Body of pancreas (tissue), 4 donors: Measurements from ENCODE around the gene NTF3. TPM values are rescaled to one million over a fixed set of nuclear protein-coding genes. Genes with fewer than 3 reads are reported as not detected.

Experiments used
- ATAC-seq: fragments of 150-250 bp; one replicate; pipeline ENCODE4 v1.9.1; 2016
- DNase-seq, 4 donors: peaks; one replicate each; pipeline ENCODE4 v3.0.0-alpha.2; 2019
- H3K27ac ChIP-seq, 4 donors: fragments of 200-600 bp; sonication (generic); 1 replicate in 3 of 4; 2 replicates in 1 of 4; pipeline versions ENCODE4 v1.5.1 to v1.6.1; 2016 to 2019; ENCODE audit warnings: mild to moderate bottlenecking in 1 of 4, mixed read lengths in 1 of 4, moderate library complexity in 1 of 4
- H3K27me3 ChIP-seq, 2 donors: fragments of 200-600 bp; sonication (generic); one replicate each; pipeline ENCODE4 v1.6.0; 2016; ENCODE audit warnings: mild to moderate bottlenecking in 1 of 2
- H3K36me3 ChIP-seq, 2 donors: fragments of 200-600 bp; sonication (generic); replicated peaks in 1 of 2; 2 replicates each; pipeline ENCODE4 v1.5.1; 2016; ENCODE audit warnings: low read depth in 2 of 2; ENCODE audit not compliant: insufficient read depth in 1 of 2
- H3K4me1 ChIP-seq: fragments of 200-600 bp; sonication (generic); one replicate; pipeline ENCODE4 v1.6.0; 2016
- H3K4me3 ChIP-seq, 2 donors: fragments of 200-600 bp; sonication (generic); 1 replicate in 1 of 2; 2 replicates in 1 of 2; pipeline ENCODE4 v1.5.1; 2016 to 2019
- H3K9me3 ChIP-seq, 3 donors: fragments of 200-600 bp; sonication (generic); 1 replicate in 2 of 3; 2 replicates in 1 of 3; pipeline ENCODE4 v1.5.1; 2016
- POLR2A ChIP-seq, 3 donors: fragments of 450-650 bp; IDR thresholded peaks; one replicate each; pipeline ENCODE4 v1.6.1; 2016; ENCODE audit warnings: antibody characterized with exemption in 3 of 3, mild to moderate bottlenecking in 2 of 3
- WGBS, 2 donors: methylation state at CpG; one replicate each; pipeline ENCODE4 v1.1.5; 2017; 5-methylcytosine and 5-hydroxymethylcytosine counted together
- intact Hi-C: fragments of 100-400 bp; cut with DNase I; formaldehyde crosslinking; loops from one replicate; pipeline ENCODE4 v1.15.1; 2023
- total RNA-seq, 2 donors: library from RNA; depleted of rRNA; stranded (reverse); fragments of >200 nt; gene quantifications; one replicate each; pipeline ENCODE4 v1.1.0, GENCODE V29; 2016
- TF ChIP-seq, protein P1 (sequence below), 7 experiments: fragments of 450-650 bp in 4 of 7; fragments of 200-600 bp in 3 of 7; sonication (generic) in 3 of 7; IDR thresholded peaks; one replicate each; pipeline ENCODE4 v1.5.1; 2016 to 2019; ENCODE audit warnings: antibody characterized with exemption in 7 of 7

The NTF3 gene
- total RNA-seq, 2 donors from 2014 or later: not detected

DNA sequence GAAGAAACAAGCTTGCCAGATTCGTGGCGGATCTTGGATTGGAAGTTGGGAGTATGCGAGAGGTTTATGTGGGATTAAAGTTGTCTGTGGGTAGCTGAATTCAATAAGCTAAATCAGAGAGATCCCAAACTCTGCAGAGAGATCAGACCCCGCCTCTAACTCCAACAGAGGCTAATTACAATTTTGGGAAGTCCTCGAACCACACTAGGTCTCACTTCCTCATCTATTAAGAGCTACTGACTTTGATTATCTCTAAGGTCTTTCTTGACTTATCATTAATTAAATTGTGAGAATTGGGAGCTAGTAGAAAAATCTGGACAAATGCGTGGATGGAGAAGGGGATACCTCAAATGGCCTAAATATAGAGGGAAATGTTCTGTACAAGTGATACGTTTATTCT lies 9.1 kb downstream of the NTF3 start:
- no peak overlapping the region for H3K4me3 ChIP-seq
- no peaks in the 10 kb centered on the region for H3K36me3 ChIP-seq
- no peak for TF ChIP-seq POLR2A (IDR thresholded peaks at IDR 0.05)
- TF ChIP-seq, protein P1, sequence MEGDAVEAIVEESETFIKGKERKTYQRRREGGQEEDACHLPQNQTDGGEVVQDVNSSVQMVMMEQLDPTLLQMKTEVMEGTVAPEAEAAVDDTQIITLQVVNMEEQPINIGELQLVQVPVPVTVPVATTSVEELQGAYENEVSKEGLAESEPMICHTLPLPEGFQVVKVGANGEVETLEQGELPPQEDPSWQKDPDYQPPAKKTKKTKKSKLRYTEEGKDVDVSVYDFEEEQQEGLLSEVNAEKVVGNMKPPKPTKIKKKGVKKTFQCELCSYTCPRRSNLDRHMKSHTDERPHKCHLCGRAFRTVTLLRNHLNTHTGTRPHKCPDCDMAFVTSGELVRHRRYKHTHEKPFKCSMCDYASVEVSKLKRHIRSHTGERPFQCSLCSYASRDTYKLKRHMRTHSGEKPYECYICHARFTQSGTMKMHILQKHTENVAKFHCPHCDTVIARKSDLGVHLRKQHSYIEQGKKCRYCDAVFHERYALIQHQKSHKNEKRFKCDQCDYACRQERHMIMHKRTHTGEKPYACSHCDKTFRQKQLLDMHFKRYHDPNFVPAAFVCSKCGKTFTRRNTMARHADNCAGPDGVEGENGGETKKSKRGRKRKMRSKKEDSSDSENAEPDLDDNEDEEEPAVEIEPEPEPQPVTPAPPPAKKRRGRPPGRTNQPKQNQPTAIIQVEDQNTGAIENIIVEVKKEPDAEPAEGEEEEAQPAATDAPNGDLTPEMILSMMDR (IDR thresholded peaks at IDR 0.05): no peak
- DNase-seq: no peak
- H3K27ac ChIP-seq: no peak overlapping the region
- no peak for ATAC-seq
- intact Hi-C loops: no loop called here
- WGBS, 2 donors: 65% methylated on average over 7 of the region's 7 CpGs
- no peaks in the 10 kb centered on the region for H3K9me3 ChIP-seq
- H3K27me3 ChIP-seq: no peaks in the 10 kb centered on the region
- peaks cover 8% of the 10 kb centered on the region for H3K4me1 ChIP-seq

DNA sequence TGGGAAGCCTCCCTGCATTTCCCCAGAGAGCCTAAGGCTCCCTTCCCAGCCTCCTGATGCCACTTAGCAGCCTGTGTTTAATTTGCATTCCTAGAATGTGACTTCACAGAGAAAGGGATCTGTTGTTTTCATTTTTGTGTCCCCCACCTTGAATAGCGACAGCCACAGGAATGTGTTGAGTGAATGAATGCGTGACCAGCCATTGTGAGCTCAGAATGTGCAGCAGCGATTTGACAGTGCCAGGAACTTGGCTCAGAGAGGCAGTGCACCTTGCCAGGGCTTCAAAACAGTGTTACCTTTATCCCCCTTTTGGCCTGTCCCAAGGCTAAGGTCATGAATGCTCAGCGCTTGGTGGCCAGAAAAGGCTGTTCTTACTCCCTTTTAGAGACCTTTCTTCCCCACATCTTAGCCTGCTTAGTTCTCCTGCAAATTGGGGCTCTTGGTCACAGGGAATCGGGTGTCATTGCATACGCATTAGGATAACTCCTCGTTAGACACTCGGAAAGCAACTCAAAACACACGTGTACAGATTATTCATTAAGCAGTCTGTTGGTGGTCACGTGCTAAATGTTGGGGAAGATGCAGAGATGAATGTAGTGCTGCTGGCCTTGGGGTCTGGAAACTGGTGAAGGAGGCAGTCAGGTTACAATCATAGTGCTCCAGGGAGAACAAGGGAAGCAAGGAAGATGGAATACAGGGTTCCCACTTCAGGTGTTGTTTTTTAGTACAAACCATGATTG lies 9.8 kb downstream of the NTF3 start:
- intact Hi-C loops: no loop called here
- H3K27ac ChIP-seq: peak overlapping the region in 1 of 4 donors; percentile 50
- peak; percentile 74 for ATAC-seq
- DNase-seq: peak in 3 of 4 donors; percentile 16 to 54 (median 36)
- H3K27me3 ChIP-seq: no peaks in the 10 kb centered on the region
- H3K9me3 ChIP-seq: no peaks in the 10 kb centered on the region
- H3K4me3 ChIP-seq: no peak overlapping the region
- H3K36me3 ChIP-seq: no peaks in the 10 kb centered on the region
- WGBS, 2 donors: 30 to 34% methylated on average over 10 of the region's 10 CpGs
- H3K4me1 ChIP-seq: peaks cover 8% of the 10 kb centered on the region
- no peak for TF ChIP-seq POLR2A (IDR thresholded peaks at IDR 0.05)
- TF ChIP-seq, protein P1 (IDR thresholded peaks at IDR 0.05): no peak

DNA sequence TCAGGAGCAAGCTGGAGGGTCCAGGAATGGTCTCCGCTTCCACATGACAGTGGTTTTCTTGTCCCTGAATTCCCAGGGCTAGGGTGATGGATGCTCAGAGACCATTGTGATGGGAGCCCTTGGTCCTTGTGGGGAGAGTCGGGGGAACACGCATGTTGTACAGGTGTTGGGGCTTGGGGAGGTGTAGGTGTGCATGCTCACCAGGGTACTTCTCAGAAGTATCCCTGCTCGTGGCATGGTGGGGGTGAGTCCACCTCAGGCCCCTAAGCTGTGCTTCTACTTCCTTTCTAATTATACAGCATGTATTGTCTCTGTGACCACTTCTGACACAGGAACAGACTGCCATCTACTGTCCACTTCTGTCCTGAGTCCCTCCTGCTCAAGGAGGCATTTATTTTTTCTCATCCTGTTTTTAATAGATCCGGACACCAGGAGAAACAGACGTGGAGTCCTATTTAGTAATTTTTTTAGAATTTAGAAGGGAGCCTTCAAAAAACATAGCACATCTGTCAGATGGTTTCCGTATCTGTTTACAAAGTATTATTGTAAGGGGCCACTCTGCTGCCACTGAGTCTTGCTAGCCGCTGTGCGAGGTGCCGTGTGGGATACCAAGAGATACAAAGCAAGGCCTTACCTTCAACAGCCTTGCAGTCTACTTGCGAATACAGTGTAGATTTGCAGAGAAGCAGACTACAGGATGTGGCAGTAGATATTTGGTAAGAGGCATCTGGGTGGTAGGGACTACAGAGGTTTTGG lies 10.5 kb downstream of the NTF3 start:
- intact Hi-C loops: no loop called here
- ATAC-seq: peak; percentile 66
- TF ChIP-seq, protein P1 (IDR thresholded peaks at IDR 0.05): peak in 6 of 7 experiments; percentile 34 to 63 (median 56)
- no peak for TF ChIP-seq POLR2A (IDR thresholded peaks at IDR 0.05)
- peaks cover 8% of the 10 kb centered on the region for H3K4me1 ChIP-seq
- no peak overlapping the region for H3K27ac ChIP-seq
- 42 to 51% methylated on average over 10 to 11 of the region's 11 CpGs for WGBS, 2 donors
- no peaks in the 10 kb centered on the region for H3K9me3 ChIP-seq
- H3K27me3 ChIP-seq: no peaks in the 10 kb centered on the region
- DNase-seq: peak in 3 of 4 donors; percentile 30 to 44 (median 32)
- H3K4me3 ChIP-seq: no peak overlapping the region
- no peaks in the 10 kb centered on the region for H3K36me3 ChIP-seq

DNA sequence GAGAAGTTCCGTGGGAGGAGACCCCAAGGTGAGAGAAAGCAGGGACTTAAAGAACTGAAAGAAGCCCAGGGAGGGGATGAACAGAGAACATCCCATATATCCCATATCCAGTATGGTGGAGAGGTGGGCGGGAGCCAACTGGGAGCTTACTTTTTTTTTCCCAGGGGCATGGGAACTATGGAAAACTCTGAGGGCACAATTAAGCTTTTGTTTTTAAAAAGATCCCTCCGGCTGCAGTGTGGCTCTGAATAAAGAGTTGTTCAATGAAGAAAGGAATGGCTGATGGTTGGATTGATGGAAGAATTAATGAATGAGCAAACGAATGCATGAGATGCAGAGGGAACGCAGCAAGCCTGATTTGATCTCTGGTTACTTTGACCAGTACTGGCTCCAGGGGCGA lies 12.6 kb downstream of the NTF3 start:
- no peaks in the 10 kb centered on the region for H3K9me3 ChIP-seq
- ATAC-seq: no peak
- H3K4me3 ChIP-seq: no peak overlapping the region
- TF ChIP-seq, protein P1 (IDR thresholded peaks at IDR 0.05): no peak
- no peak for TF ChIP-seq POLR2A (IDR thresholded peaks at IDR 0.05)
- no peak overlapping the region for H3K27ac ChIP-seq
- H3K27me3 ChIP-seq: no peaks in the 10 kb centered on the region
- WGBS, 2 donors: 26 to 29% methylated on average over 6 of the region's 6 CpGs
- H3K4me1 ChIP-seq: peaks cover 8% of the 10 kb centered on the region
- no peak for DNase-seq
- H3K36me3 ChIP-seq: no peaks in the 10 kb centered on the region
- intact Hi-C loops: no loop called here
